HEK293 (cell line): ENCODE results near the gene AMOTL2.

Experiments
- CTCF ChIA-PET: fragments of 350-600 bp; formaldehyde crosslinking; extraction: SDS; loops from one replicate; lab custom pipeline; 2021; ENCODE audit warnings: antibody characterized with exemption; lab: Yijun Ruan, JAX
- POLR2A ChIA-PET: fragments of 300-600 bp; formaldehyde crosslinking; extraction: SDS; loops from one replicate; lab custom pipeline; 2020; ENCODE audit warnings: antibody characterized with exemption, inconsistent platforms; lab: Yijun Ruan, JAX
- H3K27ac ChIP-seq: fragments of 200-500 bp; sonication (Bioruptor generic); 2 replicates; pipeline ENCODE4 v1.5.1; 2014; ENCODE audit warnings: low read depth, low read length, control low read depth, inconsistent platforms; ENCODE audit errors: extremely low read depth
- H3K36me3 ChIP-seq, 2 experiments: fragments of 200-500 bp in 1 of 2; sonication (Bioruptor generic) in 1 of 2; 1 replicate in 1 of 2; 2 replicates in 1 of 2; pipeline ENCODE4 v1.5.1; 2014 to 2017; ENCODE audit warnings: inconsistent platforms in 2 of 2, low read length in 2 of 2; ENCODE audit not compliant: control insufficient read depth in 2 of 2, insufficient read depth in 1 of 2
- H3K4me1 ChIP-seq: fragments of 200-500 bp; sonication (Bioruptor generic); 2 replicates; pipeline ENCODE4 v1.5.1; 2014; ENCODE audit warnings: mild to moderate bottlenecking, low read length, inconsistent platforms; ENCODE audit not compliant: control insufficient read depth, insufficient read depth
- H3K4me3 ChIP-seq: 2 replicates; pipeline ENCODE4 v1.5.1; 2011; ENCODE audit warnings: low read depth, mild to moderate bottlenecking, control low read depth, low read length, moderate library complexity
- H3K9me3 ChIP-seq: fragments of 200-500 bp; sonication (Bioruptor generic); 2 replicates; pipeline ENCODE4 v1.5.1; 2014; ENCODE audit warnings: low read depth, low read length, inconsistent platforms; ENCODE audit not compliant: control insufficient read depth, insufficient read depth
- GLIS1 ChIP-seq: fragments of 450-650 bp; formaldehyde crosslinking; IDR thresholded peaks from 2 replicates; pipeline ENCODE4 v1.5.1; 2016; ENCODE audit warnings: missing biosample characterization, missing genetic modification characterization
- KLF10 ChIP-seq: fragments of 450-650 bp; IDR thresholded peaks from 2 replicates; pipeline ENCODE4 v1.5.1; 2018; ENCODE audit warnings: missing biosample characterization, mild to moderate bottlenecking, missing genetic modification characterization
- SP3 ChIP-seq: fragments of 450-650 bp; formaldehyde crosslinking; IDR thresholded peaks from 2 replicates; pipeline ENCODE4 v1.5.1; 2016; ENCODE audit warnings: missing biosample characterization, missing genetic modification characterization
- ZBTB17 ChIP-seq: fragments of 450-650 bp; formaldehyde crosslinking; IDR thresholded peaks from 2 replicates; pipeline ENCODE4 v1.5.1; 2016; ENCODE audit warnings: missing biosample characterization, missing genetic modification characterization
- ZBTB8A ChIP-seq: fragments of 450-650 bp; formaldehyde crosslinking; IDR thresholded peaks from 2 replicates; pipeline ENCODE4 v1.5.1; 2016; ENCODE audit warnings: missing biosample characterization, missing genetic modification characterization
- ZNF10 ChIP-seq: fragments of 450-650 bp; formaldehyde crosslinking; IDR thresholded peaks from 2 replicates; pipeline ENCODE4 v1.5.1; 2017; ENCODE audit warnings: missing biosample characterization, missing genetic modification characterization
- ZNF501 ChIP-seq: fragments of 450-650 bp; formaldehyde crosslinking; IDR thresholded peaks from 2 replicates; pipeline ENCODE4 v1.5.1; 2016; ENCODE audit warnings: missing biosample characterization, missing genetic modification characterization
- ZNF514 ChIP-seq: fragments of 450-650 bp; formaldehyde crosslinking; IDR thresholded peaks from 2 replicates; pipeline ENCODE4 v1.5.1; 2016; ENCODE audit warnings: missing biosample characterization, missing genetic modification characterization
- ZNF529 ChIP-seq: fragments of 450-650 bp; formaldehyde crosslinking; IDR thresholded peaks from 2 replicates; pipeline ENCODE4 v1.5.1; 2017; ENCODE audit warnings: missing genetic modification characterization, missing biosample characterization; ENCODE audit not compliant: insufficient replicate concordance
- TF ChIP-seq, protein P1 (sequence below): fragments of 450-650 bp; IDR thresholded peaks from 2 replicates; pipeline ENCODE4 v1.5.1; 2018; ENCODE audit warnings: missing biosample characterization, missing genetic modification characterization
- TF ChIP-seq, protein P2 (sequence below): fragments of 450-650 bp; formaldehyde crosslinking; IDR thresholded peaks from 2 replicates; pipeline ENCODE4 v1.5.1; 2016; ENCODE audit warnings: missing biosample characterization, missing genetic modification characterization, low read depth
- TF ChIP-seq, protein P3 (sequence below): fragments of 450-650 bp; formaldehyde crosslinking; IDR thresholded peaks from 2 replicates; pipeline ENCODE4 v1.5.1; 2017; ENCODE audit warnings: missing biosample characterization, missing genetic modification characterization
- TF ChIP-seq, protein P4 (sequence below): fragments of 450-650 bp; formaldehyde crosslinking; IDR thresholded peaks from 2 replicates; pipeline ENCODE4 v1.5.1; 2016; ENCODE audit warnings: missing biosample characterization, missing genetic modification characterization, borderline replicate concordance
- TF ChIP-seq, protein P5 (sequence below): fragments of 450-650 bp; formaldehyde crosslinking; IDR thresholded peaks from 2 replicates; pipeline ENCODE4 v1.5.1; 2016; ENCODE audit warnings: missing biosample characterization, missing genetic modification characterization

AMOTL2 gene

DNA sequence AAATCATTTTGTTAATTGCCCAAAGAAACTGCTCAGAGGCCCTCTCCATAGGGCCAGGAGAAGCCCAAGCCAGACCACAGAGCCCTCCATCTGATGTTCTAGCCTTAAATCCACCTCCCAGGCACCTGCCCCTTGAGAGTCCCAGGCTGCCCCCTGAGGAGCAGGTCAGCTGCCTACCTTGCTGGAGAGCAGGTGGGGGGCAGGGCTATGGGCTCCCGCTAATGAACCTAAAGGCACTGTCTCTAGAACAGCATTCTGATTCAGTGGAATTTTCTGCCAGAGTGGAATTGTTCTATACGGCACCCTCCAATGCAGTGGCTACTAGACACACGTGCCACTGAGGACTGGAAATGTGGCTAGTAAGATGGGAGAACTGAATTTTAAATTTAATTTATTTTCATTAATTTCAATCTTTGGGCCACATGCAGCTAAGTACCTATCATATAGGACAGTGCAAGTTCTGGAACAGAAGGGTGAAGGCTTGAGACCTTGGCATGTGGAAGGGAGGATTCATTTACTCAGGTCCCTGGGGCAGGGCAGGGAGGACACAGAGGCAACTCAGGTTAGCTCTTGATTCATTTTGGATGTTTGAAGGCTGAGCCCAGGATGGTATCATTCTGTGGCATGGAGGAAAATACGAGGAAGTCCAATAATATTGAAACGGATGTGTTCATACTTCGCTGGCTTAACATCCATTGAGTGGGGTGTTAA, 11.4 kb downstream of the AMOTL2 start:
- ChIA-PET CTCF (interaction anchor here (1.5 kb wide), 1 partner anchor 55 kb away, joined by 3 read pairs; no protein-coding TSS in a partner anchor), POLR2A (interaction anchor here (1.4 to 4.8 kb wide), 2 partner anchors 8 to 12 kb away, joined by 3 to 76 read pairs; partner anchors contain the start of gene AMOTL2)
- H3K4me1 ChIP-seq = peaks cover 7% of the 10 kb centered on the region; the same call in 1 of the 2 replicates
- no peaks in the 10 kb centered on the region for H3K9me3 ChIP-seq
- no peak overlapping the region for H3K27ac ChIP-seq
- peaks cover 0 to 93% of the 10 kb centered on the region in 2 experiments; a peak in 2 of 3 replicates for H3K36me3 ChIP-seq
- TF ChIP-seq GLIS1 (tag by site-specific recombination) = peak; percentile 74
- no peak for TF ChIP-seq KLF10 (tag by site-specific recombination)
- TF ChIP-seq, protein P1, sequence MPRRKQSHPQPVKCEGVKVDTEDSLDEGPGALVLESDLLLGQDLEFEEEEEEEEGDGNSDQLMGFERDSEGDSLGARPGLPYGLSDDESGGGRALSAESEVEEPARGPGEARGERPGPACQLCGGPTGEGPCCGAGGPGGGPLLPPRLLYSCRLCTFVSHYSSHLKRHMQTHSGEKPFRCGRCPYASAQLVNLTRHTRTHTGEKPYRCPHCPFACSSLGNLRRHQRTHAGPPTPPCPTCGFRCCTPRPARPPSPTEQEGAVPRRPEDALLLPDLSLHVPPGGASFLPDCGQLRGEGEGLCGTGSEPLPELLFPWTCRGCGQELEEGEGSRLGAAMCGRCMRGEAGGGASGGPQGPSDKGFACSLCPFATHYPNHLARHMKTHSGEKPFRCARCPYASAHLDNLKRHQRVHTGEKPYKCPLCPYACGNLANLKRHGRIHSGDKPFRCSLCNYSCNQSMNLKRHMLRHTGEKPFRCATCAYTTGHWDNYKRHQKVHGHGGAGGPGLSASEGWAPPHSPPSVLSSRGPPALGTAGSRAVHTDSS (tag by site-specific recombination) = no peak
- no peak for TF ChIP-seq SP3 (tag by site-specific recombination)
- no peak overlapping the region for H3K4me3 ChIP-seq

DNA sequence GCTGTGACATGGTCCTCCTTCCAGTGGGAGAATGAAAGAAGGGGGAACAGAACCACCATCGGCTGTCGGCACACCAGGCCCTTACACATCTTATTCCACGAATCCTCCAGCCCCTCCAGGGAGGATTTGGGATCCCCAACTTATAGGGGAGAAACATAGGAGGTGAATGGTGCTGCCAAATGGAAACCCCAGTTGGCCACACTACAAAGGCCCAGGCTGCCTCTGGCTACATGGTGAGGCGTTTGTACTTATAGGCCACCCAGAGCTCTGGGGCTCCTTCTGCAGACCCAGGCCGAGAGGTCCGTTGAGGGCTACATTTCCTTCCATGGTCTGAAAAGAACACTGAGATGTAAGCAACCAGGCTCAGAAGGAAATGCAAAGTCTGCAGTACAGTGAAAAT, 12.0 kb downstream of the AMOTL2 start:
- Histone ChIP-seq H3K4me1 (peaks cover 7% of the 10 kb centered on the region; the same call in 1 of the 2 replicates), H3K4me3 (no peak overlapping the region), H3K9me3 (no peaks in the 10 kb centered on the region), H3K27ac (no peak overlapping the region)
- POLR2A ChIA-PET = interaction anchor here (4.8 kb wide), 1 partner anchor 13 kb away, joined by 76 read pairs; the partner anchor contains the start of gene AMOTL2
- TF ChIP-seq ZBTB17 (no peak), ZBTB8A (tag by site-specific recombination) (no peak), ZNF10 (tag by site-specific recombination) (no peak), ZNF501 (tag by site-specific recombination) (no peak), ZNF529 (tag by site-specific recombination) (no peak), ZNF514 (tag by site-specific recombination) (no peak)
- TF ChIP-seq, protein P2, sequence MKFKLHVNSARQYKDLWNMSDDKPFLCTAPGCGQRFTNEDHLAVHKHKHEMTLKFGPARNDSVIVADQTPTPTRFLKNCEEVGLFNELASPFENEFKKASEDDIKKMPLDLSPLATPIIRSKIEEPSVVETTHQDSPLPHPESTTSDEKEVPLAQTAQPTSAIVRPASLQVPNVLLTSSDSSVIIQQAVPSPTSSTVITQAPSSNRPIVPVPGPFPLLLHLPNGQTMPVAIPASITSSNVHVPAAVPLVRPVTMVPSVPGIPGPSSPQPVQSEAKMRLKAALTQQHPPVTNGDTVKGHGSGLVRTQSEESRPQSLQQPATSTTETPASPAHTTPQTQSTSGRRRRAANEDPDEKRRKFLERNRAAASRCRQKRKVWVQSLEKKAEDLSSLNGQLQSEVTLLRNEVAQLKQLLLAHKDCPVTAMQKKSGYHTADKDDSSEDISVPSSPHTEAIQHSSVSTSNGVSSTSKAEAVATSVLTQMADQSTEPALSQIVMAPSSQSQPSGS (tag by site-specific recombination) = no peak
- TF ChIP-seq, protein P3, sequence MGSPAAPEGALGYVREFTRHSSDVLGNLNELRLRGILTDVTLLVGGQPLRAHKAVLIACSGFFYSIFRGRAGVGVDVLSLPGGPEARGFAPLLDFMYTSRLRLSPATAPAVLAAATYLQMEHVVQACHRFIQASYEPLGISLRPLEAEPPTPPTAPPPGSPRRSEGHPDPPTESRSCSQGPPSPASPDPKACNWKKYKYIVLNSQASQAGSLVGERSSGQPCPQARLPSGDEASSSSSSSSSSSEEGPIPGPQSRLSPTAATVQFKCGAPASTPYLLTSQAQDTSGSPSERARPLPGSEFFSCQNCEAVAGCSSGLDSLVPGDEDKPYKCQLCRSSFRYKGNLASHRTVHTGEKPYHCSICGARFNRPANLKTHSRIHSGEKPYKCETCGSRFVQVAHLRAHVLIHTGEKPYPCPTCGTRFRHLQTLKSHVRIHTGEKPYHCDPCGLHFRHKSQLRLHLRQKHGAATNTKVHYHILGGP (tag by site-specific recombination) = no peak
- TF ChIP-seq, protein P4, sequence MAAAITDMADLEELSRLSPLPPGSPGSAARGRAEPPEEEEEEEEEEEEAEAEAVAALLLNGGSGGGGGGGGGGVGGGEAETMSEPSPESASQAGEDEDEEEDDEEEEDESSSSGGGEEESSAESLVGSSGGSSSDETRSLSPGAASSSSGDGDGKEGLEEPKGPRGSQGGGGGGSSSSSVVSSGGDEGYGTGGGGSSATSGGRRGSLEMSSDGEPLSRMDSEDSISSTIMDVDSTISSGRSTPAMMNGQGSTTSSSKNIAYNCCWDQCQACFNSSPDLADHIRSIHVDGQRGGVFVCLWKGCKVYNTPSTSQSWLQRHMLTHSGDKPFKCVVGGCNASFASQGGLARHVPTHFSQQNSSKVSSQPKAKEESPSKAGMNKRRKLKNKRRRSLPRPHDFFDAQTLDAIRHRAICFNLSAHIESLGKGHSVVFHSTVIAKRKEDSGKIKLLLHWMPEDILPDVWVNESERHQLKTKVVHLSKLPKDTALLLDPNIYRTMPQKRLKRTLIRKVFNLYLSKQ (tag by site-specific recombination) = no peak
- TF ChIP-seq, protein P5, sequence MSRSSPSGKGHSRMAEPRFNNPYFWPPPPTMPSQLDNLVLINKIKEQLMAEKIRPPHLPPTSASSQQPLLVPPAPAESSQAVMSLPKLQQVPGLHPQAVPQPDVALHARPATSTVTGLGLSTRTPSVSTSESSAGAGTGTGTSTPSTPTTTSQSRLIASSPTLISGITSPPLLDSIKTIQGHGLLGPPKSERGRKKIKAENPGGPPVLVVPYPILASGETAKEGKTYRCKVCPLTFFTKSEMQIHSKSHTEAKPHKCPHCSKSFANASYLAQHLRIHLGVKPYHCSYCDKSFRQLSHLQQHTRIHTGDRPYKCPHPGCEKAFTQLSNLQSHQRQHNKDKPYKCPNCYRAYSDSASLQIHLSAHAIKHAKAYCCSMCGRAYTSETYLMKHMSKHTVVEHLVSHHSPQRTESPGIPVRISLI (tag by site-specific recombination) = no peak
- TF ChIP-seq, all 188 proteins: peak for 0
- H3K36me3 ChIP-seq = peaks cover 0 to 95% of the 10 kb centered on the region in 2 experiments; a peak in 2 of 3 replicates
- CTCF ChIA-PET = no interaction called here
